ENCODE data around the gene KIAA0319L.

GRCh38 chr1:35530168-35530567 is 27.0 kb downstream of the KIAA0319L start:
- TF ChIP-seq CTCF (IDR thresholded peaks at IDR 0.05; ENCODE audit: low read depth, low read length, poor library complexity, severe bottlenecking) (no peak), EZH2phosphoT487 (IDR thresholded peaks at IDR 0.05; ENCODE audit: borderline replicate concordance, low read length) (no peak)

Measured in DOHH2 (cell line).